Measurements from ENCODE around the gene IL16. TPM values are rescaled to one million over a fixed set of nuclear protein-coding genes. Genes with fewer than 3 reads are reported as not detected.

The IL16 gene
- total and polyA plus RNA-seq, 2 donors (not counting 1 experiment from before 2014, with no cell fraction given), result 181 to 287 TPM

- intact Hi-C loops (cut with micrococcal nuclease), result no loop called here
- TF ChIP-seq EZH2 (IDR thresholded peaks at IDR 0.05; ENCODE audit: borderline replicate concordance, insufficient read depth, low read depth, low read length, poor library complexity, severe bottlenecking) (no peak), CTCF (IDR thresholded peaks at IDR 0.05) (no peak)
- H3K4me1 ChIP-seq (ENCODE audit: control insufficient read depth in 2 of 2, insufficient read depth in 2 of 2, low read length in 2 of 2), result no peaks in the 10 kb centered on the region
- H3K4me2 ChIP-seq (replicated peaks; ENCODE audit: low read depth, low read length, poor library complexity, severe bottlenecking), result no peak overlapping the region
- H3K27ac Mint-ChIP-seq, result no peak overlapping the region
- H3K9me3 Mint-ChIP-seq (ENCODE audit: insufficient read depth), result peaks cover 5% of the 10 kb centered on the region
- no peak overlapping the region for H2AFZ ChIP-seq (ENCODE audit: insufficient read depth, low read depth, low read length, poor library complexity, severe bottlenecking)
- H3K27me3 ChIP-seq (replicated peaks in 1 of 4; ENCODE audit: control extremely low read depth in 1 of 4, control insufficient read depth in 3 of 4, insufficient read depth in 4 of 4, low read length in 3 of 4), result peaks cover 0 to 2% (median 0%) of the 10 kb centered on the region in 4 experiments
- H3K27ac ChIP-seq (ENCODE audit: low read length in 2 of 2), result no peak overlapping the region
- H3K9ac ChIP-seq (ENCODE audit: low read length), result no peak overlapping the region
- H3K4me3 ChIP-seq (ENCODE audit: control extremely low read depth in 1 of 5, extremely low read depth in 1 of 5, insufficient read depth in 1 of 5, low read depth in 2 of 5, low read length in 4 of 5), result no peak overlapping the region
- WGBS (ENCODE audit: insufficient coverage), result no CpG with 5 or more reads among the region's 1 CpG
- no peaks in the 10 kb centered on the region for H3K4me1 Mint-ChIP-seq
- H3K4me3 Mint-ChIP-seq, result no peak overlapping the region
- H3K9me3 ChIP-seq (ENCODE audit: control extremely low read depth in 1 of 3, control insufficient read depth in 2 of 3, insufficient read depth in 1 of 3, low read length in 2 of 3), result peaks cover 0 to 17% (median 5%) of the 10 kb centered on the region in 3 donors
- no peak for DNase-seq
- H3K27me3 Mint-ChIP-seq, result no peaks in the 10 kb centered on the region
- no peaks in the 10 kb centered on the region for H3K36me3 ChIP-seq (replicated peaks in 1 of 2; ENCODE audit: control extremely low read depth in 1 of 2, control insufficient read depth in 1 of 2, extremely low read depth in 1 of 2, insufficient read depth in 2 of 2, low read length in 1 of 2)
- no peak for ATAC-seq (ENCODE audit: low read depth)
- no peaks in the 10 kb centered on the region for H4K20me1 ChIP-seq (ENCODE audit: control insufficient read depth, insufficient read depth, low read length, poor library complexity, severe bottlenecking)
- POLR2A ChIA-PET, result no interaction called here
- CTCF ChIA-PET, result interaction anchor here (1.2 kb wide), 1 partner anchor 22 kb away, joined by 5 read pairs; no protein-coding TSS in a partner anchor
- no peaks in the 10 kb centered on the region for H3K79me2 ChIP-seq (ENCODE audit: control insufficient read depth, insufficient read depth, low read length)
These were observed 47.6 kb downstream of the IL16 start for GRCh38 chr15:81244306-81244705.

GRCh38 chr15:81253846-81254245 lies 57.2 kb downstream of the IL16 start:
- H3K36me3 ChIP-seq (replicated peaks in 1 of 2; ENCODE audit: control extremely low read depth in 1 of 2, control insufficient read depth in 1 of 2, extremely low read depth in 1 of 2, insufficient read depth in 2 of 2, low read length in 1 of 2), result no peaks in the 10 kb centered on the region
- no peak overlapping the region for H3K27ac ChIP-seq (ENCODE audit: low read length in 2 of 2)
- no peak overlapping the region for H3K27ac Mint-ChIP-seq
- no peaks in the 10 kb centered on the region for H3K9me3 Mint-ChIP-seq (ENCODE audit: insufficient read depth)
- WGBS (ENCODE audit: insufficient coverage), result no CpG with 5 or more reads among the region's 2 CpGs
- no peaks in the 10 kb centered on the region for H3K4me1 ChIP-seq (ENCODE audit: control insufficient read depth in 2 of 2, insufficient read depth in 2 of 2, low read length in 2 of 2)
- ChIA-PET CTCF (interaction anchor here (1.5 kb wide), 1 partner anchor 12 kb away, joined by 10 read pairs; no protein-coding TSS in a partner anchor), POLR2A (no interaction called here)
- ATAC-seq (ENCODE audit: low read depth), result no peak
- no peak overlapping the region for H3K4me3 Mint-ChIP-seq
- no peak overlapping the region for H3K9ac ChIP-seq (ENCODE audit: low read length)
- no peak overlapping the region for H2AFZ ChIP-seq (ENCODE audit: insufficient read depth, low read depth, low read length, poor library complexity, severe bottlenecking)
- peaks cover 0 to 6% (median 0%) of the 10 kb centered on the region in 4 experiments for H3K27me3 ChIP-seq (replicated peaks in 1 of 4; ENCODE audit: control extremely low read depth in 1 of 4, control insufficient read depth in 3 of 4, insufficient read depth in 4 of 4, low read length in 3 of 4)
- H3K27me3 Mint-ChIP-seq, result peaks cover 49% of the 10 kb centered on the region
- H3K9me3 ChIP-seq (ENCODE audit: control extremely low read depth in 1 of 3, control insufficient read depth in 2 of 3, insufficient read depth in 1 of 3, low read length in 2 of 3), result peaks cover 0 to 4% (median 0%) of the 10 kb centered on the region in 3 donors
- TF ChIP-seq EZH2 (IDR thresholded peaks at IDR 0.05; ENCODE audit: borderline replicate concordance, insufficient read depth, low read depth, low read length, poor library complexity, severe bottlenecking) (no peak), CTCF (IDR thresholded peaks at IDR 0.05) (no peak)
- no peaks in the 10 kb centered on the region for H3K4me1 Mint-ChIP-seq
- intact Hi-C loops (cut with micrococcal nuclease), result no loop called here
- H3K79me2 ChIP-seq (ENCODE audit: control insufficient read depth, insufficient read depth, low read length), result no peaks in the 10 kb centered on the region
- H4K20me1 ChIP-seq (ENCODE audit: control insufficient read depth, insufficient read depth, low read length, poor library complexity, severe bottlenecking), result no peaks in the 10 kb centered on the region
- DNase-seq, result no peak
- no peak overlapping the region for H3K4me3 ChIP-seq (ENCODE audit: control extremely low read depth in 1 of 5, extremely low read depth in 1 of 5, insufficient read depth in 1 of 5, low read depth in 2 of 5, low read length in 4 of 5)
- no peak overlapping the region for H3K4me2 ChIP-seq (replicated peaks; ENCODE audit: low read depth, low read length, poor library complexity, severe bottlenecking)
